ENCODE measurements around the gene HPGDS.

- no peak for TF ChIP-seq CTCF (IDR thresholded peaks at IDR 0.05)
- TF ChIP-seq POLR2A (IDR thresholded peaks at IDR 0.05) = no peak
These were observed 25.8 kb upstream of the HPGDS start for GRCh38 chr4:94368459-94368858.

Measured in heart left ventricle (tissue), 13 donors.